Measurements from ENCODE around the gene ST3GAL3. TPM values are rescaled to one million over a fixed set of nuclear protein-coding genes. Genes with fewer than 3 reads are reported as not detected.

Gene ST3GAL3
- total RNA-seq, 2 donors from 2014 or later = 13.8 to 35.0 TPM

GRCh38 chr1:43706598-43707189 lies 642 bp upstream of the ST3GAL3 start:
- no peak for TF ChIP-seq POLR2AphosphoS5 (IDR thresholded peaks at IDR 0.05)
- no peak for TF ChIP-seq CTCF (IDR thresholded peaks at IDR 0.05)
- no peak for TF ChIP-seq POLR2A (IDR thresholded peaks at IDR 0.05)
- 3% methylated on average over 30 of the region's 30 CpGs for WGBS
- Histone ChIP-seq H3K27ac (peak overlapping the region in 1 of 2 donors; percentile 72), H3K36me3 (peaks cover 0 to 6% of the 10 kb centered on the region in 2 donors), H3K4me3 (peak overlapping the region; percentile 67 to 90), H3K4me1 (replicated peaks) (peaks cover 2% of the 10 kb centered on the region), H3K27me3 (replicated peaks; ENCODE audit: insufficient read depth) (no peaks in the 10 kb centered on the region), H3K9me3 (no peaks in the 10 kb centered on the region)
- DNase-seq (ENCODE audit: low spot score) = no peak
- intact Hi-C loops (cut with DNase I) = loop anchor here (5.0 kb wide), 1 partner anchor 174 kb away; the partner anchor contains the start of gene PTPRF

GRCh38 chr1:43708002-43708410 lies 670 bp downstream of the ST3GAL3 start:
- no peaks in the 10 kb centered on the region for H3K9me3 ChIP-seq
- H3K4me3 ChIP-seq = peak overlapping the region; percentile 67 to 90
- under 1% methylated on average over 15 of the region's 15 CpGs for WGBS
- H3K36me3 ChIP-seq = peaks cover 0 to 6% of the 10 kb centered on the region in 2 donors
- TF ChIP-seq POLR2A (IDR thresholded peaks at IDR 0.05) (no peak), POLR2AphosphoS5 (IDR thresholded peaks at IDR 0.05) (no peak), CTCF (IDR thresholded peaks at IDR 0.05) (no peak)
- no peak for DNase-seq (ENCODE audit: low spot score)
- no peaks in the 10 kb centered on the region for H3K27me3 ChIP-seq (replicated peaks; ENCODE audit: insufficient read depth)
- intact Hi-C loops (cut with DNase I) = loop anchor here (2.0 to 5.0 kb wide), 2 partner anchors 57 to 176 kb away; partner anchors contain the start of gene PTPRF
- peaks cover 2% of the 10 kb centered on the region for H3K4me1 ChIP-seq (replicated peaks)
- H3K27ac ChIP-seq = peak overlapping the region; percentile 63 to 72

GRCh38 chr1:43711049-43711448 lies 3.7 kb downstream of the ST3GAL3 start:
- DNase-seq (ENCODE audit: low spot score) = no peak

GRCh38 chr1:43711524-43712386 lies 4.4 kb downstream of the ST3GAL3 start:
- WGBS = 75% methylated on average over 3 of the region's 3 CpGs
- Histone ChIP-seq H3K9me3 (no peaks in the 10 kb centered on the region), H3K27me3 (replicated peaks; ENCODE audit: insufficient read depth) (no peaks in the 10 kb centered on the region), H3K4me1 (replicated peaks) (peaks cover under 1% of the 10 kb centered on the region), H3K4me3 (no peak overlapping the region), H3K27ac (no peak overlapping the region), H3K36me3 (no peaks in the 10 kb centered on the region)
- no peak for TF ChIP-seq CTCF (IDR thresholded peaks at IDR 0.05)
- TF ChIP-seq POLR2A (IDR thresholded peaks at IDR 0.05) = no peak
- no peak for TF ChIP-seq POLR2AphosphoS5 (IDR thresholded peaks at IDR 0.05)
- intact Hi-C loops (cut with DNase I) = no loop called here
- DNase-seq (ENCODE audit: low spot score) = no peak

More at GRCh38 chr1:43711049-43711448, 3.7 kb downstream of the ST3GAL3 start:
- peaks cover 2% of the 10 kb centered on the region for H3K4me1 ChIP-seq (replicated peaks)
- no peaks in the 10 kb centered on the region for H3K9me3 ChIP-seq
- intact Hi-C loops (cut with DNase I) = no loop called here
- no peak overlapping the region for H3K27ac ChIP-seq
- 86% methylated on average over 2 of the region's 2 CpGs for WGBS
- no peak for TF ChIP-seq POLR2AphosphoS5 (IDR thresholded peaks at IDR 0.05)
- TF ChIP-seq POLR2A (IDR thresholded peaks at IDR 0.05) = no peak
- no peak for TF ChIP-seq CTCF (IDR thresholded peaks at IDR 0.05)
- no peaks in the 10 kb centered on the region for H3K27me3 ChIP-seq (replicated peaks; ENCODE audit: insufficient read depth)
- H3K4me3 ChIP-seq = no peak overlapping the region
- no peaks in the 10 kb centered on the region for H3K36me3 ChIP-seq

Measured in prostate gland (tissue), 2 donors.